ENCODE data around the gene ITK.
A peak's percentile ranks its signal among the peaks of the same experiment; 100 is the strongest.

Gene ITK

DNA sequence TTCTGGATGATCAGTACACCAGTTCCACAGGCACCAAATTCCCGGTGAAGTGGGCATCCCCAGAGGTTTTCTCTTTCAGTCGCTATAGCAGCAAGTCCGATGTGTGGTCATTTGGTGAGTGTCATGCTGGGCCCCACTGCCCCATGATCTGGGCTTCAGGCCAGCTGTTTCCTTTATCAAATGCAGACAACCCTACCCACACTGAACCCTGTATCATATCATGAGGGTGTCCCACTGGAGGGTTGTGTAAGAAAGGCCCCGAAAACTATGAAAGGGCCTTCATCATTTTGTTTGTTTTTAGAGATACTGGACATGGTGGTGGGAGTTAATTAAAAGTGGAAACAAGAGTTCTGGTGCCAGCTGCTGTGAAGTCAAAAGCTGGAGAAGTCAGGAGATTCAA lies 65.2 kb downstream of the ITK start:
- DNase-seq (ENCODE audit: low read depth in 2 of 2): no peak

- peak in 1 of 2 donors; percentile 30 for DNase-seq (ENCODE audit: low read depth in 2 of 2)
These were observed 66.6 kb downstream of the ITK start for GRCh38 chr5:157247267-157247666.

- DNase-seq (ENCODE audit: low read depth in 2 of 2): no peak
These were observed 68.3 kb downstream of the ITK start for GRCh38 chr5:157248821-157249470.

DNA sequence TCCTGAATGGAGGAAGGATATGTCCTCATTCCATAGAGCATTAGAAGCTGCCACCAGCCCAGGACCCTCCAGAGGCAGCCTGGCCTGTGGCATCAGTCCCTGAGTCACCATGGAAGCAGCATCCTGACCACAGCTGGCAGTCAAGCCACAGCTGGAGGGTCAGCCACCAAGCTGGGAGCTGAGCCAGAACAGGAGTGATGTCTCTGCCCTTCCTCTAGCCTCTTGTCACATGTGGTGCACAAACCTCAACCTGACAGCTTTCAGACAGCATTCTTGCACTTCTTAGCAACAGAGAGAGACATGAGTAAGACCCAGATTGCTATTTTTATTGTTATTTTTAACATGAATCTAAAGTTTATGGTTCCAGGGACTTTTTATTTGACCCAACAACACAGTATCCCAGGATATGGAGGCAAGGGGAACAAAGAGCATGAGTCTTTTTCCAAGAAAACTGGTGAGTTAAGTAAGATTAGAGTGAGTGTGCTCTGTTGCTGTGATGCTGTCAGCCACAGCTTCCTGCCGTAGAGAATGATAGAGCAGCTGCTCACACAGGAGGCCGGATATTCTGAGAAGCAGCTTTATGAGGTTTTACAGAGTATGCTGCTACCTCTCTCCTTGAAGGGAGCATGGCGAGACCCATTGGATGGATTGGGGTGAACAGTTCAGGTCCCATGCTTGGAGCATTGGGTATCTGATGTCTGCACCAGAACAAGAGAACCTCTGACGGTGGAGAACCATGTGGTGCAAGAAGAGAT lies 72.2 kb downstream of the ITK start:
- DNase-seq (ENCODE audit: low read depth in 2 of 2): peak; percentile 63 to 67

DNA sequence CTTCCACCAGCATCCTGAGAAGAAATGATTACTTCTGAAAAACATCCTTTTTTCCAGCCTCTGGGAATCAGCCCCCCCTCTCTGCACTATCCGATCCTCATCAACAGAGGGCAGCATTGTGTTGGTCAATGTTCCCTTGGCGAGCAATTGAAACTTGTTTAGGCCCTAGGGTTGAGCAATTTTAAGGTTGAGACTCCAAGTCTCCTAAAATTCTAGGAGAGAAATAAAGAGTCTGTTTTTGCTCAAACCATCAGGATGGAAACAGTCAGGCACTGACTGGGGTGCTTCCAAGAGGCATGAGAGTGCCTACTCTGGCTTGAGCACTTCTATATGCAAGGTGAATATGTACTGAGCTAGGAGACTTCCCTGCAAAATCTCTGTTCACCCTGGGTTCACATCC lies 72.9 kb downstream of the ITK start:
- no peak for DNase-seq (ENCODE audit: low read depth in 2 of 2)

DNA sequence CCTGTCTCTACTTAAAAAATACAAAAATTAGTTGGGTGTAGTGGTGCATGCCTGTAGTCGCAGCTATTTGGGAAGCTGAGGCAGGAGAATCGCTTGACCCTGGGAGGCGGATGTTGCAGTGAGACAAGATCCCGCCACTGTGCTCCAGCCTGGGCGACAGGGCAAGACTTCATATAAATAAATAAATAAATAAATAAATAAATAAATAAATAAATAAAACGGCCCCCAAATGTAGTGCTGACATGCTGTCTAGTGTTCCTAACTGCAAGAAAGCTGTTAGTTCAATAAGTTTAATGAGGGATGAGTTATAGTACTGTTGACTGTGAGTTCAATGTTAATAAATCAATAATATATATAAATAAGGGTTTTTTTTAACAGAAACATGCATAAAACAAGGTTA lies 77.8 kb downstream of the ITK start:
- DNase-seq (ENCODE audit: low read depth in 2 of 2): no peak

DNA sequence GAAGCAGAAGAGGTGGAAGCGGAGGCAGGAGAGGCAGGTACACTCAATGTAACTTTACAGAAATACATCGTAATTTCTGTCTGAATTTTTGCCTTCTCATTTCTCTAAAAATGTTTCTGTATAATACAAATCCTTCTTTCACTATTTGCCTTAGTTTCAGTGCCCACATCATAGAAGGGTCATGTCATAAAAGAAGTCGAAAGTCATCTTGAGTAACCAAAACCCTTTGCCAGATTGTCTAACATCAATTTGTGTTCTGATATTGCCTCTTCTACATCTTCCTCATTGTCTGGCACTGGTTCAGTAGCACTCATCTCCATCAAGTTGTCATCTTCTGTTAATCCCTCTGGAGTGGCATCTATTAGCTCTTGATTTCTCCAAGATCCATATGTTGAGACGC lies 79.1 kb downstream of the ITK start:
- no peak for DNase-seq (ENCODE audit: low read depth in 2 of 2)

- DNase-seq (ENCODE audit: low read depth in 2 of 2): no peak
These were observed 83.0 kb downstream of the ITK start for GRCh38 chr5:157263496-157264090.

- DNase-seq (ENCODE audit: low read depth in 2 of 2): peak; percentile 78 to 81
These were observed 85.2 kb downstream of the ITK start, which contains the start of gene CYFIP2 for GRCh38 chr5:157265714-157266285. Gene CYFIP2 (plus strand): TSS chr5:157266123. CDS start chr5:157285362, 19,239 bp downstream.

GRCh38 chr5:157266286-157267007 lies 85.8 kb downstream of the ITK start:
- DNase-seq (ENCODE audit: low read depth in 2 of 2): peak in 1 of 2 donors; percentile 48

- DNase-seq (ENCODE audit: low read depth in 2 of 2): no peak
These were observed 86.4 kb downstream of the ITK start for GRCh38 chr5:157267025-157267424.

DNA sequence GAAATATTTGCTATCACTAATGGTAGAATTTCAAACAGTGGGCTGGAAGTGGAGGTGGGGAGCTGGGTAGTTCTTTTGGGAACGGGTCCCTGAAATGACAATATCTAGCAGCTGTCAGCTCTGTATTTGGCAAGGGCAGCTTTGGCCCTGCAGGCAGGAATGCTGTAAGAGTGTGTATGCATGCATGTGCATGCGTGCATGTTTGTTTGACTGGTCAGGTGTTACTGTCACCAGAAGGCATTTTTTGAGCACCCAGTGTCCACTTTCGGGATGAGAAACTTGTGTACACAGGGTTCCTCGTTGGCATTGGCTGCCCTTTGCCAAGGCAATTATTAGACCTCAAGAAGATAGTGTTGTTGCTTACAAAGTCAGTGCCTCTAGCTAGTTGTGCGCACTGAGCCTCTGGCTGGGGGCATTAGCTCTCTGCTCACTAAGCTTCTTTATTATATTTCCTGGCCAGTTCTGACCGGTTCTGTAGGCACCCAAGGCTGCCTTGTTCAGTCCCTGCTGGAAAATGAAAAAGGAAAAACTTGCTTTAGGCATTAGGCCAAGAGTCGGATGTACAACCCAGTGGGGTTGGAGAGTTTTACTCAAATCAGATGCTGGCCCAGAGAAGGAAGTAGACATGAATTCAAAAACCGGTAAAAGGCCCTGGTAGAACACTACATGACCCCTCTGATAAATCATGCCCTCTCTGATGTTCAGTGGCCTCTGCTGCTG lies 87.3 kb downstream of the ITK start:
- DNase-seq (ENCODE audit: low read depth in 2 of 2): no peak

DNA sequence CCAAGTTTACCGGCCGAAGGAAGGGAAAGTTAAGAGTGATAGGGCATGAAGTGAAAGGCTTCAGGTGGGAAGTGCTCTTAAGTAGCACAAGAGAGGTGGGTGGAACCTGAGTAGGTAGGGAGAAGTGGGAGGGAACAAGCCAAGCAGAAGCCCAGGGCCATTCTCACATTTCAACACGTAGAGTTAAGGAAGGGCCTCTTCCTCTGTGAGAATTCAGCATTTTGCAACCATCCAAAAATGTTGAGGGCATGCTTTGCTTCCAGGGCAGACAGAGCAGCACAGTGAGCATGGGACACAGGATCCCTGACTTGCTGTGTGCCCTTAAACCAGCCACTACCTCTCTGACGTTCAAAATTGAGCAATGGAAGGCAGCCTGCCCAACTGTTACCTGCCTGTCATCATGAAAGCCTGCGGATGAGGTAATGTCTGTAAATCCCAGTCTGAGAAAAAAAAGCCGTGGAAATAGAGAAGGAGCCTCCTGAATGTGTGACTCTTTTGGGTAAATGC lies 88.6 kb downstream of the ITK start:
- no peak for DNase-seq (ENCODE audit: low read depth in 2 of 2)

DNA sequence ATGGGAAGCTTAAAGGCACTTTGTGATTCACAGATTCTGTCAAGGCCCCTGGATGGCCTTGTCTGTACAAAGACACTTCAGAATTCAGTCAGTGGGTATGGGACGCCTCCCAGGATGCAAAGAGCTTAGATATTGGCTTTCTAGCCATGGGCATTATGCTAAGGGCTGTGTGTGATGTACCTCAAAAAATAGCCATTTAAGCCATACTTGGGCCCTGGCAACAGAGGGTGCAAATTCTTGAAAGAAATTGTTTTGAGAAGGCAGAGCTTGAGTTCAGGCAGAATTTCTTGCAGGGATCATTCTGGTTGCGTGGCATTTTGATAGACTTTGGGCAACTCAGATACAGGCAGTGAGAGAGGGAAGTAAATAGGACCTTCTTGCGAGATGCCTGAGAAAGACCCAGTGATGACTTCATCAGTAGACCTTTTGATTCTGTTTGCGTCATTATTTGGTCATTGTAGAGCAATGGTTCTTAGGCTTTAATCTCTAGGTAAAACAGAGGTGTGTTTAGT lies 89.2 kb downstream of the ITK start:
- no peak for DNase-seq (ENCODE audit: low read depth in 2 of 2)

GRCh38 chr5:157270771-157271170 lies 90.1 kb downstream of the ITK start:
- no peak for DNase-seq (ENCODE audit: low read depth in 2 of 2)

DNA sequence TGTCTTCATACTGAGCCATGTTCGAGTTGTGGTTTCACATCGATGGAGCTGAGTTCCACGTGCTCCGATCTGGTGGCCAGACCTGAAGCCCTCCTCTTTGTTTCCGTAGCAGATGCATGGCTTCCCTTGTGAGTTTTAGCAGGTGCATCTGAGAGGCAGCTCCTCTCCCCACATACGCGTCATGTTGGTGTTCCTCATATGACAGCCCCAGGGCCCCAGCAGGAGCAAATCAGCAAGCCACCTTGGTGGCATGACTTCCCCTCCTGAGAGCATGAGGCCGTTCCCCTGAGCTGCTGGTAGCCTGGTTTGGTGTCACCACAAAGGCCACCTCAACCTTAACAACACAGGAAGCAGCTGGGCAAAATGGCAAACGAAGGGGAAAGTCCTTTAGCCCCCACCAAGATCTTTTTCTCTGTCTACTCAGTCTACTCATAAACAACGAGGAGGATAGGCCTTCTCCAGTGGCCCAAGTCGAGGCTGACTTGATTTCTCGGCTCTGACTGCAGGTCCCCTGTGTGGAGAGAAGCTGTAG lies 91.2 kb downstream of the ITK start:
- DNase-seq (ENCODE audit: low read depth in 2 of 2): peak; percentile 83 to 87

DNA sequence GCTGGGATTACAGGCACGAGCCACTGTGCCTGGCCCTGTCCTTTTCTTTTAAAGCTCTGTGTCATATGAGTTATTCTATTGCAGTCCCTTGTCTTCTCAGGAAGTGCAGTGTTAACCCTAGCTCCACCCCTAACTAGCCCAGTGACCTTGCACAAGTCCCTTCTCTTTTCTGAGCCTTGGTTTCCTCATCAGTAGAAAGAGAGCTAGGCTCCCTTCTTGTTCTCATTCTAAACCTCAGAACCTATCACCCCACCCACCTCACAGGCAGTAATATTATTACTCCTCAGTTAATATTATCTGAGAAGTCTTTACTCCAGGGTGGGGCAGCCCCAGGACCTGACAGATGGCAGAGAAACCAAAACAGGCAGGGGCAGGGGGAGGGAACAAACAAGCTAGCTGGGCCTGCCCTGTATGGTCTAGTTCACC lies 92.5 kb downstream of the ITK start:
- DNase-seq (ENCODE audit: low read depth in 2 of 2): no peak

- no peak for DNase-seq (ENCODE audit: low read depth in 2 of 2)
These were observed 94.8 kb downstream of the ITK start for GRCh38 chr5:157275403-157275802.

- no peak for DNase-seq (ENCODE audit: low read depth in 2 of 2)
These were observed 97.8 kb downstream of the ITK start for GRCh38 chr5:157278319-157279037.
